ENCODE data around the gene PXDC1. TPM values are rescaled to one million over a fixed set of nuclear protein-coding genes. Genes with fewer than 3 reads are reported as not detected.
A peak's percentile ranks its signal among the peaks of the same experiment; 100 is the strongest.

PXDC1 gene
- total and polyA plus RNA-seq, 2 experiments from 2014 or later = 1.2 to 1.8 TPM

DNA sequence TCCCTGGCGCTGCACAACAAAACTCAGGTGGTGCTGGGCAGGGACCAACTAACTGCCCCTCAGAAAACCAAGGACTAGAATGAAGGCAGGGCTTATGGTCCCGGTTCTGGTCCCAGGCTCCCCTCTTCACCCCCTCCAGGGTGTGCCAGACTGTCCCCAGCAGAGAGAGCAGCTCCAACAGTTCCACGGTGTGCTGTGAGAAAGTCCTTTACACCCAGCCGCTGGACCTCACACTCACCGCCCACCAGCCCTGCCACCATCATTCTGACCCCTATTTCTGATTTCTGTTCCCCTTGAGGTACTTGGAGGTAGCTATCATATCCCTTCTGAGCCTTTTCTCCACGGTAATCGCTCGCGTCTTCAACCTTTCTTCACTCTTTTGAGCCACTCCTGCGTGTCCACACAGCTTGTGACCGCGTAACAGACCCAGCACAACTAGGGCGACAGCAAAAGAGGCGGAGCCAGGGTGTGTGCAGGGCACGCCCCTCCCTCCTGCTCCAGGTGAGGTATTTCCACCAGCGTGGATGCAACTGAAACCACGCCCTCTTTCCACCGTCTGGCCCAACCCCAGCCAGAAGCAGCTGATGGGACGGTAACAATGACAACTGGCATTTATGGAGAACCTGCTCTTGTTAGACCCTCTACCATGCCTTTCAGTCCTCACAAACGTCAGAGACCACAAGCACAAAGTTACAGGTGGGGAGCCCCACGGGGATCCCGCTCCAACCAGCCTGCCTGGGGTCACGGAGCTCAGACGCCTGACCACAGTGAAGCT lies 2.3 kb downstream of the PXDC1 start:
- Histone ChIP-seq H3K27me3 (ENCODE audit: insufficient read depth) (peaks cover 59% of the 10 kb centered on the region), H3K79me2 (replicated peaks; ENCODE audit: insufficient read depth) (no peaks in the 10 kb centered on the region), H4K20me1 (replicated peaks; ENCODE audit: insufficient read depth) (no peaks in the 10 kb centered on the region), H3K36me3 (ENCODE audit: insufficient read depth) (no peaks in the 10 kb centered on the region), H3K27ac (ENCODE audit: low read depth) (no peak overlapping the region), H3F3A (replicated peaks; ENCODE audit: low read depth) (peaks cover 7% of the 10 kb centered on the region), H3K4me3 (peak overlapping the region; percentile 75; the same call in 1 of the 2 replicates), H2AFZ (no peak overlapping the region), H3K9me2 (ENCODE audit: insufficient read depth) (no peaks in the 10 kb centered on the region), H3K4me2 (peak overlapping the region; percentile 93; the same call in 1 of the 2 replicates), H3K4me1 (ENCODE audit: insufficient read depth) (peaks cover 12% of the 10 kb centered on the region)
- TF ChIP-seq CREB1 (CRISPR knock-in tag; IDR thresholded peaks at IDR 0.05; ENCODE audit: low read depth) (no peak), JUNB (IDR thresholded peaks at IDR 0.05; ENCODE audit: unreplicated experiment) (no peak), EZH2phosphoT487 (IDR thresholded peaks at IDR 0.05; ENCODE audit: unreplicated experiment) (no peak), STAT1 (IDR thresholded peaks at IDR 0.05; ENCODE audit: unreplicated experiment) (no peak), ZNF114 (CRISPR knock-in tag; IDR thresholded peaks at IDR 0.05) (no peak), NANOG (IDR thresholded peaks at IDR 0.05; ENCODE audit: borderline replicate concordance) (no peak)
- TF ChIP-seq, protein P1, sequence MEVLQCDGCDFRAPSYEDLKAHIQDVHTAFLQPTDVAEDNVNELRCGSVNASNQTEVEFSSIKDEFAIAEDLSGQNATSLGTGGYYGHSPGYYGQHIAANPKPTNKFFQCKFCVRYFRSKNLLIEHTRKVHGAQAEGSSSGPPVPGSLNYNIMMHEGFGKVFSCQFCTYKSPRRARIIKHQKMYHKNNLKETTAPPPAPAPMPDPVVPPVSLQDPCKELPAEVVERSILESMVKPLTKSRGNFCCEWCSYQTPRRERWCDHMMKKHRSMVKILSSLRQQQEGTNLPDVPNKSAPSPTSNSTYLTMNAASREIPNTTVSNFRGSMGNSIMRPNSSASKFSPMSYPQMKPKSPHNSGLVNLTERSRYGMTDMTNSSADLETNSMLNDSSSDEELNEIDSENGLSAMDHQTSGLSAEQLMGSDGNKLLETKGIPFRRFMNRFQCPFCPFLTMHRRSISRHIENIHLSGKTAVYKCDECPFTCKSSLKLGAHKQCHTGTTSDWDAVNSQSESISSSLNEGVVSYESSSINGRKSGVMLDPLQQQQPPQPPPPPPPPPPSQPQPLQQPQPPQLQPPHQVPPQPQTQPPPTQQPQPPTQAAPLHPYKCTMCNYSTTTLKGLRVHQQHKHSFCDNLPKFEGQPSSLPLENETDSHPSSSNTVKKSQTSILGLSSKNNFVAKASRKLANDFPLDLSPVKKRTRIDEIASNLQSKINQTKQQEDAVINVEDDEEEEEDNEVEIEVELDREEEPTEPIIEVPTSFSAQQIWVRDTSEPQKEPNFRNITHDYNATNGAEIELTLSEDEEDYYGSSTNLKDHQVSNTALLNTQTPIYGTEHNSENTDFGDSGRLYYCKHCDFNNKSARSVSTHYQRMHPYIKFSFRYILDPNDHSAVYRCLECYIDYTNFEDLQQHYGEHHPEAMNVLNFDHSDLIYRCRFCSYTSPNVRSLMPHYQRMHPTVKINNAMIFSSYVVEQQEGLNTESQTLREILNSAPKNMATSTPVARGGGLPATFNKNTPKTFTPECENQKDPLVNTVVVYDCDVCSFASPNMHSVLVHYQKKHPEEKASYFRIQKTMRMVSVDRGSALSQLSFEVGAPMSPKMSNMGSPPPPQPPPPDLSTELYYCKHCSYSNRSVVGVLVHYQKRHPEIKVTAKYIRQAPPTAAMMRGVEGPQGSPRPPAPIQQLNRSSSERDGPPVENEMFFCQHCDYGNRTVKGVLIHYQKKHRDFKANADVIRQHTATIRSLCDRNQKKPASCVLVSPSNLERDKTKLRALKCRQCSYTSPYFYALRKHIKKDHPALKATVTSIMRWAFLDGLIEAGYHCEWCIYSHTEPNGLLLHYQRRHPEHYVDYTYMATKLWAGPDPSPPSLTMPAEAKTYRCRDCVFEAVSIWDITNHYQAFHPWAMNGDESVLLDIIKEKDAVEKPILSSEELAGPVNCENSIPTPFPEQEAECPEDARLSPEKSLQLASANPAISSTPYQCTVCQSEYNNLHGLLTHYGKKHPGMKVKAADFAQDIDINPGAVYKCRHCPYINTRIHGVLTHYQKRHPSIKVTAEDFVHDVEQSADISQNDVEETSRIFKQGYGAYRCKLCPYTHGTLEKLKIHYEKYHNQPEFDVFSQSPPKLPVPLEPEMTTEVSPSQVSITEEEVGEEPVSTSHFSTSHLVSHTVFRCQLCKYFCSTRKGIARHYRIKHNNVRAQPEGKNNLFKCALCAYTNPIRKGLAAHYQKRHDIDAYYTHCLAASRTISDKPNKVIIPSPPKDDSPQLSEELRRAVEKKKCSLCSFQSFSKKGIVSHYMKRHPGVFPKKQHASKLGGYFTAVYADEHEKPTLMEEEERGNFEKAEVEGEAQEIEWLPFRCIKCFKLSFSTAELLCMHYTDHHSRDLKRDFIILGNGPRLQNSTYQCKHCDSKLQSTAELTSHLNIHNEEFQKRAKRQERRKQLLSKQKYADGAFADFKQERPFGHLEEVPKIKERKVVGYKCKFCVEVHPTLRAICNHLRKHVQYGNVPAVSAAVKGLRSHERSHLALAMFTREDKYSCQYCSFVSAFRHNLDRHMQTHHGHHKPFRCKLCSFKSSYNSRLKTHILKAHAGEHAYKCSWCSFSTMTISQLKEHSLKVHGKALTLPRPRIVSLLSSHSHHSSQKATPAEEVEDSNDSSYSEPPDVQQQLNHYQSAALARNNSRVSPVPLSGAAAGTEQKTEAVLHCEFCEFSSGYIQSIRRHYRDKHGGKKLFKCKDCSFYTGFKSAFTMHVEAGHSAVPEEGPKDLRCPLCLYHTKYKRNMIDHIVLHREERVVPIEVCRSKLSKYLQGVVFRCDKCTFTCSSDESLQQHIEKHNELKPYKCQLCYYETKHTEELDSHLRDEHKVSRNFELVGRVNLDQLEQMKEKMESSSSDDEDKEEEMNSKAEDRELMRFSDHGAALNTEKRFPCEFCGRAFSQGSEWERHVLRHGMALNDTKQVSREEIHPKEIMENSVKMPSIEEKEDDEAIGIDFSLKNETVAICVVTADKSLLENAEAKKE (CRISPR knock-in tag; IDR thresholded peaks at IDR 0.05) = no peak
- TF ChIP-seq, protein P2, sequence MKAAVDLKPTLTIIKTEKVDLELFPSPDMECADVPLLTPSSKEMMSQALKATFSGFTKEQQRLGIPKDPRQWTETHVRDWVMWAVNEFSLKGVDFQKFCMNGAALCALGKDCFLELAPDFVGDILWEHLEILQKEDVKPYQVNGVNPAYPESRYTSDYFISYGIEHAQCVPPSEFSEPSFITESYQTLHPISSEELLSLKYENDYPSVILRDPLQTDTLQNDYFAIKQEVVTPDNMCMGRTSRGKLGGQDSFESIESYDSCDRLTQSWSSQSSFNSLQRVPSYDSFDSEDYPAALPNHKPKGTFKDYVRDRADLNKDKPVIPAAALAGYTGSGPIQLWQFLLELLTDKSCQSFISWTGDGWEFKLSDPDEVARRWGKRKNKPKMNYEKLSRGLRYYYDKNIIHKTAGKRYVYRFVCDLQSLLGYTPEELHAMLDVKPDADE (IDR thresholded peaks at IDR 0.05) = no peak
- no peaks in the 10 kb centered on the region for H3K9me3 Mint-ChIP-seq
- peaks cover 30% of the 10 kb centered on the region for H3K4me1 Mint-ChIP-seq
- no peak; the same call in 2 of the 3 replicates for ATAC-seq
- DNase-seq (ENCODE audit: low spot score) = peak; percentile 41
- H3K4me3 Mint-ChIP-seq = peak overlapping the region; percentile 71; the same call in 2 of the 3 replicates
- H3K27ac Mint-ChIP-seq = no peak overlapping the region
- H3K27me3 Mint-ChIP-seq (ENCODE audit: insufficient read depth, low read depth, poor library complexity) = peaks cover 52% of the 10 kb centered on the region
- H3K36me3 Mint-ChIP-seq (ENCODE audit: low read depth) = no peaks in the 10 kb centered on the region
